Epithelial cell of proximal tubule (primary cell): ENCODE data around the gene MAML2. TPM values are rescaled to one million over a fixed set of nuclear protein-coding genes. Genes with fewer than 3 reads are reported as not detected.

ENCODE experiments used
- DNase-seq: peaks from one replicate; pipeline ENCODE4 v3.0.0-alpha.2; 2011; ENCODE audit warnings: low read depth
- H3K4me3 ChIP-seq: 2 replicates; pipeline ENCODE4 v1.5.1; 2011; ENCODE audit warnings: low read depth, mild to moderate bottlenecking, low read length
- CTCF ChIP-seq: conservative IDR thresholded peaks from 2 replicates; pipeline ENCODE4 v1.5.1; 2012; ENCODE audit warnings: low read depth, mild to moderate bottlenecking, low read length
- total RNA-seq: library from RNA; depleted of rRNA; stranded (reverse); fragments of >200 nt; gene quantifications from 2 replicates; pipeline ENCODE4 v1.2.3, GENCODE V29; 2015

MAML2 gene
- total RNA-seq, 1 donor from 2014 or later, result 5.1 TPM

DNA sequence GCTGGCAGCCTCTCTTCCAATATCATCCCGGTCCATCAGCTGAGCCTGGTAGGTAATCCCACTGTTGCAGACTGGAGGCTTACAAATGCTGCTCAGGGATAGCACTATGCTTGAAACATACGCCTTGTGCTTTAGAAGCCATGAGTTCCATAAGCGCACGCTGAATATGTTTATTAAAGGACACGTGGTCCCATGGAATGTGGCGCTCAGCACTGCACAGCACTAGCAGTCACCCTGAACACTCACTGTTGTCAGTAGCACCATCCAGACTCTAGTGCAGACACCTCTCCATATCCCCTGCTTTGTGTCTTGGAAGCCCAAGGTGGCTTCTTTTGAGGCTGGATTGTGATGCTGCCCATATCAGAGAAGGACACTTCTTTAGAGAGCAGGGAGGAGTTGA is 120.9 kb downstream of the MAML2 start:
- no peak for TF ChIP-seq CTCF
- no peak for DNase-seq

DNA sequence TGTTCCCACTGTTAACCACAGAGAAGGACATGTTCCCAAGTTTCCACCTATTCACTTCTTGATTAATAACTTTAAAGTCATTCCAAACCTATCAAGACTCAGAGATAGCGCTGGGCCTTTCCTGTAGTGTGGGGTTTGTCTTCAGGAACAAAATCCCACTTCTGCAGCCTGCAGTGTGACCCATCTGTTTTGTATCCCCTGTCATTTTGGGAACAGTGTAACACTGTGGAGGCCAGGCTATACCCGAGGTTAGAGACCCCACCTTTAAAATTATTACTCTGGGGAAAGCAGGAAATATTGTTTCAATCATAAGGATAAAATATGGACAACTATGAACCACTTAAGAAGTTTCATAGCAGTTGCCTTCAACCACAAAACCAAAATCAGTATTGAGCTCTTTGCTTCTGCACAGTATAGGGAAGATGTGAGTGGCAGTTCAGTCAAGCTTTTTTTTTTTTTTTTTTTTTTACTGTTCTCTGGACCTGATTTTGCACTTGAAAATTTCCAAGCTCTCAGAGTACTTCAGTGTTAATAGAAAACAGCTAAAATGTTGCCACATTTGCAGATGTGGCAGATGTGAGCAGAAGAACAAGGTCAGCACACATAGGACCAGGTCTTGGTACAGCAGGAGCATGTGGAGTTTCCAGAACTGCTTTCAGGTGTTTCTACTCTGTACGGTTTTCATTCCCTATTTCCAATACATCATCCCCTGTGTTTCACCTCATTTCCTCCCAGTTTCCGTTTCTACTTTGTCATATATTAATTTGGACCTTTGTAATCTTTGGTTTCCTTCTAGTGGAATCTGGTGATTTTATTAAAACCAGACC is 121.5 kb downstream of the MAML2 start:
- no peak overlapping the region for H3K4me3 ChIP-seq
- TF ChIP-seq CTCF, result no peak
- no peak for DNase-seq

More for the DNA sequence above, 120.9 kb downstream of the MAML2 start:
- no peak overlapping the region for H3K4me3 ChIP-seq

DNA sequence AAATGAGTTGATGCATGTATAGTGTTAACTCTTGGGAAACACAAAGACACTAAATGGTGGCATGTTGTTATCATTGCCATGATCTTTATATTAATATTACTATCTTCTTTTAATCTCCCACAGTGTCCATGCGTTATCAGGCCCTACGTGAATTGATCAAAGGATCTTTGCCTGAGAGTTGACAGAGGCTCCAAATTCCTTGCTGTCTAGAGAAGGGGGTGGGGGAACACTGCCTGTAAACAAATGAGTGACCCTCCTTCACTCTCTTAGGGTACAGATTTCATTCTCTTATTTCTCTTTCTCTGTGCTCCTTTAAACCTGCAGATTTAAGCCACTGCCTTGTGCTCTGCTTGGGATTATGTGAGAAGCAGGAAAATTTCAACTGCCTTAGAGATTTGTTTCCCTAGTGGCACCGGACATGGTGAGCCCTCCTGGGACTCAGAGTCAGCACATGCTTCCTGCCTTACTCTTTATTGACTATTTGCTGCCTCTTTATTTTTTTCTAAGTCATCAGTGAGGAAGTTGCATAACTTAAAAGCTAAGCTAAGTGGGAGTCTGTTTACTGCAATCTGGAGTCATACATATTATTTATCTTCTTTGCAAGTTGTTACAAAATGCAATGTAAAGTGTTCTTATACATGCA is 122.9 kb downstream of the MAML2 start:
- TF ChIP-seq CTCF, result no peak
- DNase-seq, result no peak
- H3K4me3 ChIP-seq, result no peak overlapping the region

DNA sequence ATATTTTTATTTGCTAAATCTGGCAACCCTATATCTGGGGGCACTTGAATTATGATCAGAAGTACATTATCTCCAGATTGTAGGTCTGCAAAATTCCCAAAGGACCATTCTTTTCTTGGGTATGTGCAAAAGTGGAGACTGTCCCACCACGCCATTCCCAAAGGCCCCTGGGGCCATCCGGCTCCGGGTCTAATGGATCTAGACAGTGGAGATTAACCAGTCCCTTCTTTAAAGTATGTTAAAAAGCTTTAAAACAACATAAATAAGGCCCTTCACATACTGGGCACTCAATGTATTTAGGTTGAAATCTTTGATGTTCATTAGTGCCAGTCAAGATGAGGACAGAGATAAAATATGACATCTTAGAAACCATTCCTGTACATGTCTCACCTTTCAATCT is 124.1 kb downstream of the MAML2 start:
- no peak for DNase-seq
- TF ChIP-seq CTCF, result no peak
- no peak overlapping the region for H3K4me3 ChIP-seq

DNA sequence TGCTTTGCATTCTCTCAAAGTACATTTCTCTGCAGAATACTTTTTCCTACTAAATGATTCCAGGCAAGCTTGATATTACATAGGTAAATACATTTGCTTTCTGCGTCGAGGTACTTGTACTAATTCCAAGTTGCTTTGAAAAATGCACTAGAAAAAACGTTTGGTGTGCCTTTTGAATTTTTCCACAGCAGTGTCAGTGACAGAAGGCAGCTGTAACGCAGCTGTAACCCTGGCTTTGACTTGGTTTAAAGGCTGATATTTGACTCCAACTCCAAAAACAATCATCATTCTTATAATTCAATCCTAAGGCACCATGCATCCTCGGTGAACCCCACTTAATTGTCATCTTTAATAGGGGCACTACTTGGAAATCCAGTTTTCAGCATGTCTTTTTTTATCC is 125.0 kb downstream of the MAML2 start:
- no peak overlapping the region for H3K4me3 ChIP-seq
- no peak for TF ChIP-seq CTCF
- no peak for DNase-seq

- TF ChIP-seq CTCF, result no peak
- no peak for DNase-seq
- H3K4me3 ChIP-seq, result no peak overlapping the region
These were observed 125.8 kb downstream of the MAML2 start for GRCh38 chr11:96217206-96217605.
